ENCODE data around the gene EPS15. TPM values are rescaled to one million over a fixed set of nuclear protein-coding genes. Genes with fewer than 3 reads are reported as not detected.

The EPS15 gene
- total and polyA plus RNA-seq, 2 donors (not counting 1 experiment from before 2014, with no cell fraction given): 40.3 to 151 TPM

DNA sequence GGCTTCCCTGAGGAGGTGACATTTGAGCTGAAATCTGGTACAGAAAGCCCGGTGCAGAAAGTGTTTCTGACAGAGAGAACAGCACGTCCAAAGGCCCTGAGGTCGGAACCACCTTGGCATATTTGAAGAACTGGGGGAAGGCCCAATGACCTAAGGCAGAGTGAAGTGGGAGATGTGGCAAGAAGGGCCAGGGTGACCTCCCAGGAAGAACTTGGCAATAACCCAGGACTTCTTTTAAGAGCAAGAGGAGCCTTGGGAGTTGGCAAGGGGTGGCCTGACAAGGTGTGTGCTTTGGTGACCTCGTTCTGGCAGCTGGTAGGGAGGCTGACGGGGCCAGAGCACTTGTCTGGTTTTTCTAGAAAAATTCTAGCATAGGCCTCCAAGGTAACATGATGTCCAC is 212.1 kb downstream of the EPS15 start:
- ATAC-seq (ENCODE audit: low read depth) (no peak), DNase-seq (no peak)
- no peaks in the 10 kb centered on the region for H3K79me2 ChIP-seq (ENCODE audit: control insufficient read depth, insufficient read depth, low read length)
- TF ChIP-seq EZH2 (IDR thresholded peaks at IDR 0.05; ENCODE audit: borderline replicate concordance, insufficient read depth, low read depth, low read length, poor library complexity, severe bottlenecking): no peak
- TF ChIP-seq, protein P1, sequence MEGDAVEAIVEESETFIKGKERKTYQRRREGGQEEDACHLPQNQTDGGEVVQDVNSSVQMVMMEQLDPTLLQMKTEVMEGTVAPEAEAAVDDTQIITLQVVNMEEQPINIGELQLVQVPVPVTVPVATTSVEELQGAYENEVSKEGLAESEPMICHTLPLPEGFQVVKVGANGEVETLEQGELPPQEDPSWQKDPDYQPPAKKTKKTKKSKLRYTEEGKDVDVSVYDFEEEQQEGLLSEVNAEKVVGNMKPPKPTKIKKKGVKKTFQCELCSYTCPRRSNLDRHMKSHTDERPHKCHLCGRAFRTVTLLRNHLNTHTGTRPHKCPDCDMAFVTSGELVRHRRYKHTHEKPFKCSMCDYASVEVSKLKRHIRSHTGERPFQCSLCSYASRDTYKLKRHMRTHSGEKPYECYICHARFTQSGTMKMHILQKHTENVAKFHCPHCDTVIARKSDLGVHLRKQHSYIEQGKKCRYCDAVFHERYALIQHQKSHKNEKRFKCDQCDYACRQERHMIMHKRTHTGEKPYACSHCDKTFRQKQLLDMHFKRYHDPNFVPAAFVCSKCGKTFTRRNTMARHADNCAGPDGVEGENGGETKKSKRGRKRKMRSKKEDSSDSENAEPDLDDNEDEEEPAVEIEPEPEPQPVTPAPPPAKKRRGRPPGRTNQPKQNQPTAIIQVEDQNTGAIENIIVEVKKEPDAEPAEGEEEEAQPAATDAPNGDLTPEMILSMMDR (IDR thresholded peaks at IDR 0.05): no peak
- no peaks in the 10 kb centered on the region for H3K9me3 ChIP-seq (ENCODE audit: control extremely low read depth in 1 of 3, control insufficient read depth in 2 of 3, insufficient read depth in 1 of 3, low read length in 2 of 3)
- H3K4me3 Mint-ChIP-seq: no peak overlapping the region
- intact Hi-C loops (cut with micrococcal nuclease): no loop called here
- H3K4me3 ChIP-seq (ENCODE audit: control extremely low read depth in 1 of 5, extremely low read depth in 1 of 5, insufficient read depth in 1 of 5, low read depth in 2 of 5, low read length in 4 of 5): no peak overlapping the region
- H3K27ac Mint-ChIP-seq: no peak overlapping the region
- no peak overlapping the region for H3K4me2 ChIP-seq (replicated peaks; ENCODE audit: low read depth, low read length, poor library complexity, severe bottlenecking)
- H4K20me1 ChIP-seq (ENCODE audit: control insufficient read depth, insufficient read depth, low read length, poor library complexity, severe bottlenecking): no peaks in the 10 kb centered on the region
- peaks cover 3 to 8% of the 10 kb centered on the region in 2 donors for H3K4me1 ChIP-seq (ENCODE audit: control insufficient read depth in 2 of 2, insufficient read depth in 2 of 2, low read length in 2 of 2)
- peaks cover 14% of the 10 kb centered on the region for H3K4me1 Mint-ChIP-seq
- H3K9me3 Mint-ChIP-seq (ENCODE audit: insufficient read depth): no peaks in the 10 kb centered on the region
- ChIA-PET CTCF (interaction anchor here (1.0 to 2.3 kb wide), 3 partner anchors 10 to 11 kb away, joined by 3 to 13 read pairs (median 4); no protein-coding TSS in a partner anchor), POLR2A (no interaction called here)
- 98% methylated on average over 3 of the region's 5 CpGs for WGBS (ENCODE audit: insufficient coverage)
- H3K36me3 ChIP-seq (replicated peaks in 1 of 2; ENCODE audit: control extremely low read depth in 1 of 2, control insufficient read depth in 1 of 2, extremely low read depth in 1 of 2, insufficient read depth in 2 of 2, low read length in 1 of 2): no peaks in the 10 kb centered on the region
- H3K27me3 ChIP-seq (replicated peaks in 1 of 4; ENCODE audit: control extremely low read depth in 1 of 4, control insufficient read depth in 3 of 4, insufficient read depth in 4 of 4, low read length in 3 of 4): no peaks in the 10 kb centered on the region
- no peak overlapping the region for H2AFZ ChIP-seq (ENCODE audit: insufficient read depth, low read depth, low read length, poor library complexity, severe bottlenecking)
- no peaks in the 10 kb centered on the region for H3K27me3 Mint-ChIP-seq
- no peak overlapping the region for H3K27ac ChIP-seq (ENCODE audit: low read length in 2 of 2)
- H3K9ac ChIP-seq (ENCODE audit: low read length): no peak overlapping the region

DNA sequence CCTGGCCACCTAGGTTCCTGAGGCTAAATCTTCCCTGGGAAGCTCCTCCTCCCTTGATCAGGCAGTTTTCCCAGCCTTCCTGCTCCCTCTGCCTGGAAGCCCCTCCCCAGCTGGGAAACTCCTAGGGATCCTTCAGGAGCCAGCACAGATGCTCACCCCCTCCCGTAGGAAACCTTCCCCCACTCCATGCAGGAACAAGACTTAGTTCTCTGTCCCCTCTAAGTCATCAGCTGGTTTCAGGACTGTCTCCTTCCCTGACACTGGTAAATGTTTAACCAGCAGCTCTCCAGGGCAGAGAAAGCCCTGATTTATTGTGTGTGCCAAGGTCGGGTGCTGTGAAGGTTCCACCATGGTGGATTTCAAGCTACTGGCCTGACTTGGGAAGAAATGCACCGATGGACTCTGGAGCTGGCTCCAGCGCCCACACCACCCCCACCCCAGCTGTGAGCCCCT is 213.7 kb downstream of the EPS15 start:
- Mint-ChIP-seq H3K27me3 (no peaks in the 10 kb centered on the region), H3K9me3 (ENCODE audit: insufficient read depth) (no peaks in the 10 kb centered on the region), H3K4me1 (peaks cover 2% of the 10 kb centered on the region), H3K4me3 (no peak overlapping the region), H3K27ac (no peak overlapping the region)
- no peaks in the 10 kb centered on the region for H3K27me3 ChIP-seq (replicated peaks in 1 of 4; ENCODE audit: control extremely low read depth in 1 of 4, control insufficient read depth in 3 of 4, insufficient read depth in 4 of 4, low read length in 3 of 4)
- ChIA-PET CTCF (interaction anchor here (2.3 kb wide), 1 partner anchor 9 kb away, joined by 13 read pairs; no protein-coding TSS in a partner anchor), POLR2A (no interaction called here)
- intact Hi-C loops (cut with micrococcal nuclease): no loop called here
- WGBS (ENCODE audit: insufficient coverage): 96% methylated on average over 4 of the region's 4 CpGs
- H3K79me2 ChIP-seq (ENCODE audit: control insufficient read depth, insufficient read depth, low read length): no peaks in the 10 kb centered on the region
- no peak overlapping the region for H3K27ac ChIP-seq (ENCODE audit: low read length in 2 of 2)
- no peak overlapping the region for H3K4me3 ChIP-seq (ENCODE audit: control extremely low read depth in 1 of 5, extremely low read depth in 1 of 5, insufficient read depth in 1 of 5, low read depth in 2 of 5, low read length in 4 of 5)
- no peaks in the 10 kb centered on the region for H3K9me3 ChIP-seq (ENCODE audit: control extremely low read depth in 1 of 3, control insufficient read depth in 2 of 3, insufficient read depth in 1 of 3, low read length in 2 of 3)
- no peaks in the 10 kb centered on the region for H4K20me1 ChIP-seq (ENCODE audit: control insufficient read depth, insufficient read depth, low read length, poor library complexity, severe bottlenecking)
- no peak overlapping the region for H2AFZ ChIP-seq (ENCODE audit: insufficient read depth, low read depth, low read length, poor library complexity, severe bottlenecking)
- DNase-seq (no peak), ATAC-seq (ENCODE audit: low read depth) (no peak)
- TF ChIP-seq, protein P1 (IDR thresholded peaks at IDR 0.05): no peak
- TF ChIP-seq EZH2 (IDR thresholded peaks at IDR 0.05; ENCODE audit: borderline replicate concordance, insufficient read depth, low read depth, low read length, poor library complexity, severe bottlenecking): no peak
- H3K36me3 ChIP-seq (replicated peaks in 1 of 2; ENCODE audit: control extremely low read depth in 1 of 2, control insufficient read depth in 1 of 2, extremely low read depth in 1 of 2, insufficient read depth in 2 of 2, low read length in 1 of 2): no peaks in the 10 kb centered on the region
- no peak overlapping the region for H3K4me2 ChIP-seq (replicated peaks; ENCODE audit: low read depth, low read length, poor library complexity, severe bottlenecking)
- H3K9ac ChIP-seq (ENCODE audit: low read length): no peak overlapping the region
- peaks cover 3 to 5% of the 10 kb centered on the region in 2 donors for H3K4me1 ChIP-seq (ENCODE audit: control insufficient read depth in 2 of 2, insufficient read depth in 2 of 2, low read length in 2 of 2)

All from B cell (primary cell).